GF-D8 (cell line): ENCODE measurements around the gene TPSD1.
"Not testable (repeated sequence)": the region's sequence is repeated elsewhere in the genome, so short reads cannot be mapped to it uniquely, and the experiment has no call there.

Source experiments
- DNase-seq: peaks from one replicate; lab custom pipeline; 2025; lab: John Stamatoyannopoulos, UW

TPSD1 gene

DNA sequence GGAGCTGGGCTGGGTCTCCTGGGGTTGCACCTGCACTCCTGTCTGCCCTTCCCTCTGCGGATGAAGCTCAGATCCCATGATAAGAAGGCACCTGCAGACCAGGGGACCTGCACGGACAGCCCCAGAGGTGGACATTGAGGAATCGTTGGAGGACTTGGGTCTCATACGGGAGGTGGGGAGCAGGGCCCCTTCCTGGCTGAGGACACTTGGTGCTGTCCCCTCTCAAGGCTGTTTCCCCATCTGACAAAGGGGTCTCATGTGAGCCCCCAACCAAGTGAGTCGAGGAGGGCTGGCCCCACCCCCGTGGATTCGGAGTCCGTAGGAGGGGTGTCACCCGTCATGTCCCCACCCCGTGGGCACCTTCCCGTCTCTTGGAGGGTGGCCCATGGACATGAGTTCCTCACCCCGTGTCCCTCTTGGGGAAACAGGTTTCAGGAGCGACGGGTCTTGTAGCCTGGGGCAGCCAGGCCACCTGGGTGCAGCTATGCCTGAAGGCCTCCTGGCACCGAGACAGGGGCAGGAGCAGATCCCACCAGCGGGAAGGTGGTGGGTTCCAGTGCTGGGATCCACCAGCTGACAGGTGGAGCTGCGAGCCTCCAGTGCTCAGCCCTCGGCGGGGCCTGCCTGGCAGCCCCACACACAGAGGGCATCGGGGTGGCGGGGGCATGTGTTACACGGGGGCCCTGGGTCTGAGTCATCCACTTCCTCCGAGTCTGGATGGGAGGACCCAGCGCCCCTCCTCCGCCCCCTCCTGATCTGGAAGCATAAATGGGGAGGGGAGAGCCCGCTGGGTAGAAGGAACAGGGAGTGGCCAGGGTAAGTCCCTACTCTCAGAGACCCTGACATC, at the start of gene TPSD1:
Gene TPSD1, plus strand, starts transcription at position 794 of the 847 bp plus-strand sequence. CDS start 212 bp downstream, outside the sequence.
- not testable (repeated sequence) for DNase-seq

DNA sequence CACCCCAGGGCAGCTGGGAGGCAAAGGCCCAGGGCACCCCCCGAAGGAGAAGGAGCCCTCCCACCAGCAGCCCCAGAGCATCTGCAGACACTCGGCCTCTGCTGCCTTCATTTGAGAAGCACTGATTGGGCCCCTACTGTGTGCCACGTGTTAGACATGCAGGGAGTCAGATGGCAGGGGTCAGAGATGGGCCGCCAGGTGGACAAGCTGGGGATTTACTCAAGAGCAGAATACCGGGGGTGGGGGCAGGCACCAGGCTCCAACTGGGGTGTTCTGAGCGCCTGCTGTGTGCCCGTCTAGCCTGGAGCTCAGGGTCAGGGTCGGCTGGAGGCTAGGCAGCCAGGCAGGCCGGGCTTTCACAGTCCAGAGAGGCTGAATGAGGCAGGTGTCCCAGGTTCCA, 49.5 kb upstream of the TPSD1 start:
- no peak for DNase-seq

DNA sequence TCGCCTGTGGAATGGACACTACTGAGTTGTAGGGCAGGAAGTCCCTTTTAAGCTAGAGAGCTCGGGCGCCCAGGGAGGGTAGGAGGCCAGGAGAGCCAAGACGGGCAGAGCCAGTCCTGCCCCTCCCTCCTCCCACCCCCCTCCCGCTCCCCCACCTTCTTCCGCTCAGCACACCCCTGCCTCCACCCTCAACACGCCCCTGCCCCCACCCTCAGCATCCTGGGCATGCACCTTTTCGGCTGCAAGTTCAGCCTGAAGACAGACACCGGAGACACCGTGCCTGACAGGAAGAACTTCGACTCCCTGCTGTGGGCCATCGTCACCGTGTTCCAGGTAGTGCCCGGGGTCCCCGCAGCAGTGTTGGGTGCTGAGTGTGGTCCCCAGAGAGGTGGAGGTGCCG, 49.1 kb upstream of the TPSD1 start:
- no peak for DNase-seq

DNA sequence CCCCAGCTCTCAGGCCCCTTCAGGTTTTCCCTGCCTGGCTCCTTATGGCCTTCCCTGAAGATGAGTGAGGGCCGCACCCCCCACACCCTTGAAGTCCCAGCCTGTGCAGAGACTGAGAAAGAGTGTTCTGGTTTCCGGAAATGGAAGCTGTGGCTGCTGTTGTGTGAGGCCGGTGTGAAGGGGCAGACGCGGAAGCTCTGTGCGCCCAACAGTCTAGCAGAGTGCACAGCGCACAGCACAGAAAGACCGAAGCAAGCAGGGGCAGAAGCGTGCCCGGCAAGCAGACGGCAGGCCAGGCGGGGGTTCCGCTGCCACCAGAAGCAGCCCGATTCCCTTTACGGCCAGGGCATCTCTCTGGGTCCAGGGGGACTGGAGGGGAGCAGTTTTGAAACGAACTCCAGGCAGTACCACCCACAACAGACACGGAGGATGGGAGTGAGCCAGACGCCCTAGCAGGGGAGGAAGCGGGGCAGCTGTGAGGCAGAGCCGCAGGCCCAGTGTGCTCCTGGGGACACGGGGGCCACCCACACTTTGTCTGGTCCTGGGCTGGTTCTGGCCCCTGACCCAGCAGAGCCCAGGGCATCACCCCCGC, 47.5 kb upstream of the TPSD1 start:
- DNase-seq = no peak

DNA sequence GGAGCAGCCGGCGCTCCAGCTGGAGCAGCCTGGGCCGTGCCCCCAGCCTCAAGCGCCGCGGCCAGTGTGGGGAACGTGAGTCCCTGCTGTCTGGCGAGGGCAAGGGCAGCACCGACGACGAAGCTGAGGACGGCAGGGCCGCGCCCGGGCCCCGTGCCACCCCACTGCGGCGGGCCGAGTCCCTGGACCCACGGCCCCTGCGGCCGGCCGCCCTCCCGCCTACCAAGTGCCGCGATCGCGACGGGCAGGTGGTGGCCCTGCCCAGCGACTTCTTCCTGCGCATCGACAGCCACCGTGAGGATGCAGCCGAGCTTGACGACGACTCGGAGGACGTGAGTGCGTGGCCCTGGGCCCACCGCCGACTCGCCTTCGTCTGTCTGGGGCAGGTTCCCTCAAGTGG, 46.8 kb upstream of the TPSD1 start:
- no peak for DNase-seq

DNA sequence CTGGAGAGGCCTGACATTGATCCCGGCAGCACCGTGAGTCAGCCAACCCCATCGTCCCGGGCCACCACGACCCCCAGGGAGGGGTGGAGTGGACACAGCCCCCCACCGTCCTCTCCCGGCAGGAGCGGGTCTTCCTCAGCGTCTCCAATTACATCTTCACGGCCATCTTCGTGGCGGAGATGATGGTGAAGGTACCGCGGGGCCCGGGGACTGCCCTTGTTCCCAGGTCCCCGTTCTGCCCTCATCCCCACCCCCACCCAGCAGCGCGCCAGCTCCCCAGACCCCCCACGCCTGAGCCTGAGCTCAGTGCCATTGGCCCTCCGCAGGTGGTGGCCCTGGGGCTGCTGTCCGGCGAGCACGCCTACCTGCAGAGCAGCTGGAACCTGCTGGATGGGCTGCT, 45.4 kb upstream of the TPSD1 start:
- DNase-seq = no peak

DNA sequence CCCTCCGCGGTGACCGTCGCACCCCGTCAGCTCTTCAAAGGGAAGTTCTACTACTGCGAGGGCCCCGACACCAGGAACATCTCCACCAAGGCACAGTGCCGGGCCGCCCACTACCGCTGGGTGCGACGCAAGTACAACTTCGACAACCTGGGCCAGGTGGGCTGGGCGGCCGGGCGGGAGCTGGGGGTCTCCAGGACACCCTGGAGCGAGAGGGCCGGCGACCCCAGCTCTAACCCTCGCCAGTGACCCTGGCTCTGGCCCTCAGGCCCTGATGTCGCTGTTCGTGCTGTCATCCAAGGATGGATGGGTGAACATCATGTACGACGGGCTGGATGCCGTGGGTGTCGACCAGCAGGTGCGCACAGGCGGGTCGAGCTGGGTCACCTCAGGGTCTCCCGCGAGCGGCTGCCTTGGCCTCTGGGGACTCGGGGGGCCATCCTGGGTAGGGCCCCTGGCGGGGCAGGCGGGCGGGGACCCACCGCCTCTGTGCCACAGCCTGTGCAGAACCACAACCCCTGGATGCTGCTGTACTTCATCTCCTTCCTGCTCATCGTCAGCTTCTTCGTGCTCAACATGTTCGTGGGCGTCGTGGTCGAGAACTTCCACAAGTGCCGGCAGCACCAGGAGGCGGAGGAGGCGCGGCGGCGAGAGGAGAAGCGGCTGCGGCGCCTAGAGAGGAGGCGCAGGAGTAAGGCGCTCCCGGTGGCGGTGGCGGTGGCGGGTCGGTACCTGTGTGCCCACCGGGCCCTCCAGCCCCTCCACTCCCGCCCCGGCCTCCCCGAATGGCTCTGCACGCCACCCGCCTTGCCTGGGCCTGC, 44.2 kb upstream of the TPSD1 start:
- no peak for DNase-seq

DNA sequence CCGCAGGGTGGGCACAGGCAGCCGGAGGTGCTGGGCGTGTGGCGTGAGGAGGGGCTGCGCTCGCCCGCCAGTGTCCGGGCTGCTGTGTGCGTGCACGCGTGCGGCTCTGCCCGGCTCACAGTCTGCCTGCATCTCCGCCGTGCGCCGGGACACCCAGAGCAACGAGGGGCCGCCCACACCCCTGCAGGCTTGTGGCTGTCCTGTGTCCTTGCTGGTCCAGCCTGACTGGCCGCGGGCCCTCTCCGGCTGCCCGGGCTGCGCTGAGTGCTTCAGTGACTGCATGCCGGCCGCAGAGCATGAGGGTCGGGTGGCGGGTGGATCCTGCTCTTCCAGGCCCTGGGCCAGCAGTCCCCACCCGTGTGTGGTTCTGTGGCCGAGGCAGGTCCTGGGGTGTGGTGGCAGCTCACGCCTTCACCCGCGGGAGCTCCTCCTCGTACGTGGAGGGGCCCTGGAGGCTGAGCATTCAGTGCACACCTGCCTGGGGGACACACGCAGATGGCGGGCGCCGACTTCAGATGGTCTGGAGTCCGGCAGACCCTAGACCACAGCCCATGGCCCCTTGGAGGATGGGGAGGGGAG, 43.2 kb upstream of the TPSD1 start:
- no peak for DNase-seq

DNA sequence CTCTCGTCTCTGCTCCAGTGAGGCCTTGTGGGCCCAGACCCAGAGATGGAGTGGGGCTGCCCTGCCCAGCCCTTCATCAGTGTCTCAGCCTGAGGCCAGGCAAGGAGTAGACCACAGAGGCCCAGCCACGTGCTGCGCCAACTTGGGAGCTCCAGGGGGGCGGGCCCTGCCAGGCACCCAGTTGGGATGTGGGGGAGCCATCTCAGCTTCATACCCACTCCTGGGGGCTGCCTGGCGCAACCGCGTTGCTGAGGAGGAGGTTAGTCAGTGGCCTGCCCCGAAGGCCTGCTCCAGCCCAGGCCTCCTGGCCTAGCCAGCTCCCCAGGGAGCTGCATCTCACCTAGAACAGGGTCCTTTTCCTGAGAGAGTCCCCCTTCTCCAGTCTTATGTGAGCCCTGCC, 42.6 kb upstream of the TPSD1 start:
- DNase-seq = no peak

DNA sequence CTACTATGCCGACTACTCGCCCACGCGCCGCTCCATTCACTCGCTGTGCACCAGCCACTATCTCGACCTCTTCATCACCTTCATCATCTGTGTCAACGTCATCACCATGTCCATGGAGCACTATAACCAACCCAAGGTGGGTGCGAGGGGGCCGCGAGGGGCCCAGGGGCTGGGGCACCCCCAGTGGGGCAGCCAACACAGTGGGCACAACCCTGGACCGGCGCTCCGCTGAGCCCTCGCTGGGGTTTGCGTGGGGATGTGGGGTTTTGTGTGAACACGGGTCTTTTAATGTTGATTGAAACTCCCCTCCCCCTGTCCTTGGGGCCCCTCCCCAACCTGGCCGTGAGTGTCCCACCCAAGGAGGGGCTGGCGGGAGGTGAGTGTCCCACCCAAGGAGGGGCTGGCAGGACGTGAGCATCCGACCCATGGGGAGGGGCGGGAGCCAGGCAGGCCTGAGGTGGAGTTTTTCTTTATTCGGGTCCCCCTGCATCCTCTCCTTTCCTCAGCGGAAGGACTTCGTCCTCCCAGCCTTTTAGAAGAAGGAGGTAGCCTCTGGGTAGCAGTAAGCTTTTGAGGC, 42.0 kb upstream of the TPSD1 start:
- no peak for DNase-seq

DNA sequence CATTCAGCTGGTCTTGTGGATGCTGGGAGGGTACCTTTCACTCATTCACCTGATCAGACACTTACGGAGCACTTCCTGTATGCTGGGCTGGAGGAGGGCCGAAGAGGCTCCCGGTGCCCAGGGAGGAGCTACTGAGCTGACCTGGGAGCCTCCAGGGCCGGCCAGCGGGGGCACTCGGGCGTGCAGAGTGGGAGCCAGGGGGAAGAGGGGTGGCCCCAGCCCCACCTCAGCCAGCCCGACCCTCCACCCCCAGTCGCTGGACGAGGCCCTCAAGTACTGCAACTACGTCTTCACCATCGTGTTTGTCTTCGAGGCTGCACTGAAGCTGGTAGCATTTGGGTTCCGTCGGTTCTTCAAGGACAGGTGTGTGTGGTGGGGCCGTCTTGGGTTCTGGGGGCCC, 41.1 kb upstream of the TPSD1 start:
- DNase-seq = no peak

DNA sequence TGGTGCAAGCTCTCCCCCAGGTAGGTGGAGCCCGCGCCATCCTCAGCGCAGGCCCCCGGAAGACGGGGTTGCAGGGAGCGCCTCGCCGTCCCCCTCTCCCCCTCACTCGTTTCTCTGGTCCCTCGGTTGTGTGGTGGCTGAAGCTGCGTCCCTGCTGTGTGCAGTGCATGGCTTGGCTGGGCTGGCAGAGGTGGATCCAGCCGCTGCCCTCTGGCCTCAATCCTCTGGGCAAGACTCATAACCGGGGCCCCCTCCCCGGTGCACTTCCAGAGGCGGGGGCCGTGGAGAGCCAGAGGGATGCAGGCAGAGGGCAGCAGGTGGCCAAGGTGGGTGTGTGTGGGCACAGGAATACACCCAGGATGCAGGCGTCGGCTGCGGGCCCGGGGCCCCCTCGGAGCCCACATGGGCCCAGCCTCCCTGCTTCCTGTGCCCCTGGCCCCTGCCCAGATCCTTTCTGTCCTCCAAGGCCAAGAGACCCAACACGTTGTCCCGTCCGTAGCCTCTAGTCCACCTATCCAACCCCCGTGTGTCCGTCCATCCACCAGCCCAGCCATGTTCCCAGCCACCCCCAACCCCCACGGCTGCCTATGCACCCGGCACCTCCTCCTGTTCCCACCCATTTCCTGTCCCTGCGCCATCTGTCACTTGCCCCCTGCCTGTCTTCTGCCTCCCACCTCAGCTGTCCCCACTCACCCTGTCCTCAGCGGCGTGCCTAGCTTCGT, 40.1 kb upstream of the TPSD1 start:
- DNase-seq = no peak

DNA sequence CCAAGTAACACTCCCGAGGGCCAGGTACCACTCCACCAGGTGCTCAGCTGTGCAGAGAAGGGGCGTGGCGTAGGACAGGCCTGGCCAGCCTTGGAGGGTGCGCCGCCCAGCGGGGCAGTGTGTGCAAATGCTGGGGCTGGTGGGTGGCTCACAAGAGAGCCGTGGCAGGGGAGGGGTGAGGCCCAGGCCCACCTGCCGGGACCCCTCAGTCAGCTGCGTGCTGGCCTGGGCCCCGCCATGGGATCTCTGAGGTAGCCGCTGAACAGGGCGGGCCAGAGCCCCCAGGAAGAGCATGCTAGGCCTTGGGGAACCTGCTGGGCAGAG, 39.6 kb upstream of the TPSD1 start:
- DNase-seq = no peak

DNA sequence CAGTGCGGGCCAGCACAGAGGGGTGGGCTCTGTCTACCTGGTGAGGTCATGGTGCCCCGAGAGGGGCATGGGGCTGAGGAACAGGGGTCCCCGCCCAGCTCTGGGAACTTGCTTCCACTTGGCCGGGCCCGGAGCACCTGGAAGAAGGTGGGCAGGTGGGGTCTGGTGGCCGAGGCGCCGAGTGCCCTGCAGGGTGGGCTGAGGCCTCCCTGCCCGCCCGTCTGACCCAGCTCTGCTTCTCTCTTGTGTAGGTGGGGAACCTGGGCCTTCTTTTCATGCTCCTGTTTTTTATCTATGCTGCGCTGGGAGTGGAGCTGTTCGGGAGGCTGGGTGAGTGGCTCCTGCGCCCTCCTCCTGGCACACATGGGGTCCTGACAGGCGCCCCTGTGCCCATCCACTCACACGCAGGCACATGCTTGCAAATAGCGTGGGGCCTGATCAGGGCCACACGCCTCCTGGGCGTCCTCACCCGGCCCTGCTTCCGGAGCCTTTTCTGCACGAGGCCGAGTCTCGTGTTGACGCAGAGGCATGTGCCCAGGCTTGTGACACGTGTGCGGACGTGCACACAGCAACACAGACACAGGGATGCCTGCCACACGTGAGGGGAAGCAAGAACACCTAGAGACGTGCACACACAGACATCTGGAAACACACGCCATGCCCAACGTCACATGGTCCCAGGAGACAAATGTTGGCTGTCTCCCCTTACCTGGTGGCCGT, 39.0 kb upstream of the TPSD1 start:
- no peak for DNase-seq

DNA sequence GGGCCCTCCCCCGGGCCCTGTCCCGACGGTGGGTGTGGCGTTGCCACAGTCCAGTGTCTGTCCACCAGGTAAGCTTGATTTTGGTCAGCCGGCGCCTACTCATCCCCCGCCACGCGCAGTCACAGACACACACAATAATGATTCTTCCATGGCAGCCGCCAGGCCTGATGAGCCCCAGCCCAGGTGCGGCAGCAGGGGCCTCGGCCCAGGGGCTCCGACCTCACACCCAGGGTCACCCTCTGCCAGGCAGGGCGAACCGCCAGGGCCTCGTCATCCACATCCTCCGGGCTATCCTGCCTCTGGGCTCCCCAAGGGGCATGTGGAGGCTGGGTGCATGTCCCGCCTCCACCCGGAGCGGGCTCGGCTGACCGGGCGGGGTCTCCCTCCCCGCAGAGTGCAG, 38.3 kb upstream of the TPSD1 start:
- DNase-seq = no peak

DNA sequence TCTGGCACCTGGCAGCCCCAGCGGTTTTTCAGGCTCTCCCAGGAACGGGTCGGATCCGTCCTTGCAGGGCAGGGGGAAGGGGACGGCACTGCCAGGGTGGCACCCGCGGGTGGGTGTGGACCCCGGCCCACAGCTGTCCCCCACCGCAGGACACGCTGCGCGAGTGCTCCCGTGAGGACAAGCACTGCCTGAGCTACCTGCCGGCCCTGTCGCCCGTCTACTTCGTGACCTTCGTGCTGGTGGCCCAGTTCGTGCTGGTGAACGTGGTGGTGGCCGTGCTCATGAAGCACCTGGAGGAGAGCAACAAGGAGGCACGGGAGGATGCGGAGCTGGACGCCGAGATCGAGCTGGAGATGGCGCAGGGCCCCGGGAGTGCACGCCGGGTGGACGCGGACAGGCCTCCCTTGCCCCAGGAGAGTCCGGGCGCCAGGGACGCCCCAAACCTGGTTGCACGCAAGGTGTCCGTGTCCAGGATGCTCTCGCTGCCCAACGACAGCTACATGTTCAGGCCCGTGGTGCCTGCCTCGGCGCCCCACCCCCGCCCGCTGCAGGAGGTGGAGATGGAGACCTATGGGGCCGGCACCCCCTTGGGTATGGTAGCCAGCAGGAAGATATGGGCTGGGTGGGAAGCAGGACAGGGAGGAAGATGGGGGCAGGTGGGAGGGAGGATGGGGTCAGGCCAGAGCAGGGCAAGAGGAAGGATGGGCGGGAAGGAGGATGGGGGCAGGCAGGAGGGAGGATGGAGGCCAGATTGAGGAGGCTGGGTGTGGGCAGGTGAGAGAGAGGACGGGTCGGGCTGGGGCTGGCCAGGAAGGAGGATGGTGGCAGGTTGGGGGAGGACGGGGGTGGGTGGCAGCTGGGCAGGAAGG, 37.6 kb upstream of the TPSD1 start:
- DNase-seq = no peak

DNA sequence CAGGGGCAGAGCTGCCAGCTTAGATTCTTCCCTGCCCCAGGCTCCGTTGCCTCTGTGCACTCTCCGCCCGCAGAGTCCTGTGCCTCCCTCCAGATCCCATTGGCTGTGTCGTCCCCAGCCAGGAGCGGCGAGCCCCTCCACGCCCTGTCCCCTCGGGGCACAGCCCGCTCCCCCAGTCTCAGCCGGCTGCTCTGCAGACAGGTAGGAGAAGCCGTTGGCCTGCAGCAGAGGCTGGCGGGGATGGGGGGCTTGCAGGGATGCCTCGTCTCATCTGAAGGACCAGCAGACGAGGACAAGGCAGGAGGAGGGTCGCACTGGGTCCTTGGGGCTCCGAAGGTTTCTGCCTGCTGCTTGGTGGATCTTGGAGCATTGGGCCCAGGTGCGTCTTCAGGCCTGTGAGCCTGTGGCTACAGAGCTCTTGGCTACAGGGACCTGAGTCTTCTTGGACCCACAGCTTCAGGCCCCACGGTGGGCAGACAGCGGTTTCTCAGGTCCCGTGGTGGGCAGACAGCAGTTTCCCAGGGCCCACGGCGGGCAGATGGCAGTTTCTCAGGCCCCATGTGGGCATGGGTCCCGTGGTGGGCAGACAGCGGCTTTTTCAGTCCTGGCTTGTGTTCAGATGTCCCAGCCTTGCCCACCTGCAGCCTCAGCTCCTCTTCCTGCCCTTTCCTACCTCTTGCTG, 36.8 kb upstream of the TPSD1 start:
- DNase-seq = no peak

DNA sequence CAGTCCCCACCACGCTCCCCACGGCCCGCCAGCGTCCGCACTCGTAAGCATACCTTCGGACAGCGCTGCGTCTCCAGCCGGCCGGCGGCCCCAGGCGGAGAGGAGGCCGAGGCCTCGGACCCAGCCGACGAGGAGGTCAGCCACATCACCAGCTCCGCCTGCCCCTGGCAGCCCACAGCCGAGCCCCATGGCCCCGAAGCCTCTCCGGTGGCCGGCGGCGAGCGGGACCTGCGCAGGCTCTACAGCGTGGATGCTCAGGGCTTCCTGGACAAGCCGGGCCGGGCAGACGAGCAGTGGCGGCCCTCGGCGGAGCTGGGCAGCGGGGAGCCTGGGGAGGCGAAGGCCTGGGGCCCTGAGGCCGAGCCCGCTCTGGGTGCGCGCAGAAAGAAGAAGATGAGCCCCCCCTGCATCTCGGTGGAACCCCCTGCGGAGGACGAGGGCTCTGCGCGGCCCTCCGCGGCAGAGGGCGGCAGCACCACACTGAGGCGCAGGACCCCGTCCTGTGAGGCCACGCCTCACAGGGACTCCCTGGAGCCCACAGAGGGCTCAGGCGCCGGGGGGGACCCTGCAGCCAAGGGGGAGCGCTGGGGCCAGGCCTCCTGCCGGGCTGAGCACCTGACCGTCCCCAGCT, 35.7 kb upstream of the TPSD1 start:
- no peak for DNase-seq
